Measurements from ENCODE around the gene SS18L1.

DNA sequence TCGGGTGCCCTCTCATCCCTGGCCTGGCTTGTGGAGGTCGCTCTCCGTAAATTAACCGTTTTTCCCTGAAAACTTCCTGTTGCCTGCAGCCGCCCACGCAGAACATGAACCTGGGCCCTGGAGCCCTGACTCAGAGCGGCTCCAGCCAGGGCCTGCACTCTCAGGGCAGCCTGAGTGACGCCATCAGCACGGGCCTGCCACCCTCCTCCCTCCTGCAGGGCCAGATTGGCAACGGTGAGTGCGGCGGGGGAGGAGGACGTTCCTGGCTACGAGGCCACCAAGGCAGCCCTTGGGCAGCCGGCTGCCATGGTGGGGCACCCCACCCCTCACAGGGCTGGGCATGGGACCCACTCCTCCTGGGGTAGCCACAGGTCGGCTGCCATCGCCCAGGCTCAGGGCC lies 17.8 kb downstream of the SS18L1 start:
- TF ChIP-seq, protein P1, sequence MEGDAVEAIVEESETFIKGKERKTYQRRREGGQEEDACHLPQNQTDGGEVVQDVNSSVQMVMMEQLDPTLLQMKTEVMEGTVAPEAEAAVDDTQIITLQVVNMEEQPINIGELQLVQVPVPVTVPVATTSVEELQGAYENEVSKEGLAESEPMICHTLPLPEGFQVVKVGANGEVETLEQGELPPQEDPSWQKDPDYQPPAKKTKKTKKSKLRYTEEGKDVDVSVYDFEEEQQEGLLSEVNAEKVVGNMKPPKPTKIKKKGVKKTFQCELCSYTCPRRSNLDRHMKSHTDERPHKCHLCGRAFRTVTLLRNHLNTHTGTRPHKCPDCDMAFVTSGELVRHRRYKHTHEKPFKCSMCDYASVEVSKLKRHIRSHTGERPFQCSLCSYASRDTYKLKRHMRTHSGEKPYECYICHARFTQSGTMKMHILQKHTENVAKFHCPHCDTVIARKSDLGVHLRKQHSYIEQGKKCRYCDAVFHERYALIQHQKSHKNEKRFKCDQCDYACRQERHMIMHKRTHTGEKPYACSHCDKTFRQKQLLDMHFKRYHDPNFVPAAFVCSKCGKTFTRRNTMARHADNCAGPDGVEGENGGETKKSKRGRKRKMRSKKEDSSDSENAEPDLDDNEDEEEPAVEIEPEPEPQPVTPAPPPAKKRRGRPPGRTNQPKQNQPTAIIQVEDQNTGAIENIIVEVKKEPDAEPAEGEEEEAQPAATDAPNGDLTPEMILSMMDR (conservative IDR thresholded peaks at IDR 0.05; ENCODE audit: low read depth, low read length) = no peak
- no peak for TF ChIP-seq EZH2 (IDR thresholded peaks at IDR 0.05; ENCODE audit: borderline replicate concordance, low read depth, low read length, poor library complexity, severe bottlenecking)

Measured in A673 (cell line).